DMS 273 (cell line): ENCODE data around the gene LEPR.
A peak's percentile ranks its signal among the peaks of the same experiment; 100 is the strongest.
"Not testable (repeated sequence)": the region's sequence is repeated elsewhere in the genome, so short reads cannot be mapped to it uniquely, and the experiment has no call there.

Experiments
- DNase-seq: peaks from one replicate; lab custom pipeline; 2025; ENCODE audit not compliant: unreplicated experiment; lab: John Stamatoyannopoulos, UW

The LEPR gene

DNA sequence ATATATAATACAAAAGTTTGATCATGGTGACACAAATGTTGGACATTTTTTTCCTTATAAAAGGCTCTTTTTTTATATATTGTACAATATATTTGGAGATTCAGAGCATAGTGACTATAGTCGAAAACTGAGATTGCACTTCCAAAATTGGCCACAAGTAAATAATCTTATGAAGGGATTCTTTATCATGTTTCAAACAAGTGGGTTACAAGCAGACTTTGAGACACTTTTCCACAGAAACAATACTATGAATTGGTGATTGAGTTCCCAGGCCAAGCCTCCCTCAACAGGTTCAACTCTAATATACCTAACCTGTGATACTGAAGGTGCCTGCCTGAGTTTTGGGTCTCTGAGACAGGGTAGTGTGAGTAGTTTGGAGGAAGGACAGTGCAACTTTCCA lies 13.8 kb downstream of the LEPR start:
- peak; percentile 4 for DNase-seq

DNA sequence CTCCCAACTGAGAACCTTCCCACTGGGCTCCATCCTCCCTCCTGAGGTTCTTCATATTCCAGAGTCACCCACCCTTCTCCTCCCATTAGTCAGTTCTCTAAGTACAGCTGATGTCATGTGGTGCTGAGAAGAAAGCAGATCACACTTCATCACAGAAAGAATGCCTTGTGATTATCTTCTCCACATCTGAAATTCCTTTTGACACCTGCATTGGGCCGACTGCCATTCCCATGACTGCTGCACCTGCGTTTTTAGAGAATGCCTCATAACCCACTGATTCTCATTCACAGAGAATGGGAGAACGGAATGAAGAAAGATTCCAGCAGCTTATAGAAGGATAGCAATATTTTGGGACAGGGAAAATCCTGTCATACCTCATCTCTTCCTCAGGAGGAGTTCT lies 14.3 kb downstream of the LEPR start:
- no peak for DNase-seq

DNA sequence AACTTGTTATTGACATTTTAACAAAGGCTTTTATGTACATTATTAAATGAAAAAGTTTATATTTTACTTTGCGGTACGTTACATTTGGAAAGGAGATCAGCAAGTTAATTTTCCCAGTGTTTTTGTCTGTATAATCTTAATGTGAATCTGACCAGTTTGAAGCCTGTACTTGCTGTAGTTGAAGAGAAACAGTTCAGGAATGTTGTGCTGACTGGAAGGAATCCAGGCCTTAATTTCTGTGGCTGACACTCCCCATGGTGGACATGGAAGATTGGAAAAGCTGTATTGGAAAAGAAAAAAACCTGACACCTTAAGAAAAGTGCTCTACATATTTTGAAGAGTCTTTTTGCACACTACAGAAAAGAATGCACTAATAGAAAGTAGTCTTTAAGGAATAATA lies 15.5 kb downstream of the LEPR start:
- no peak for DNase-seq

DNA sequence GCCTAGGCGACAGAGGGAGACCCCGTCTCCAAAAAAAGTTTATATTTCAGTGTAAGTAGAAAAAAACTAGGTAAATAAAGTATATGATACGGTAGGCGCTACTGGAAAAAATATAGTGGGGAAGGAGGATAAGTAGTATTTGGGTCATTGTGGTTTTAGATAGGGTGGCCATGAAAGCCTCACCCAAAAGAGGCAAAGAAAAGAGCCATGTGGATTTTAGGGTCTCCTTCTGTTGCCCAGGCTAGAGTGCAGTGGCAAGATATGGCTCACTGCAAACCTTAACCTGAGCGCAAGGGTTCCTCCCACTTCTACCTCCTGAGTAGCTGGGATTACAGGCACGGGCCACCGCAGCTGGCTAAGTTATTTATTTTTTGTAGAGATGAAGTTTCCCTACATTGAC lies 17.1 kb downstream of the LEPR start:
- DNase-seq = no peak

DNA sequence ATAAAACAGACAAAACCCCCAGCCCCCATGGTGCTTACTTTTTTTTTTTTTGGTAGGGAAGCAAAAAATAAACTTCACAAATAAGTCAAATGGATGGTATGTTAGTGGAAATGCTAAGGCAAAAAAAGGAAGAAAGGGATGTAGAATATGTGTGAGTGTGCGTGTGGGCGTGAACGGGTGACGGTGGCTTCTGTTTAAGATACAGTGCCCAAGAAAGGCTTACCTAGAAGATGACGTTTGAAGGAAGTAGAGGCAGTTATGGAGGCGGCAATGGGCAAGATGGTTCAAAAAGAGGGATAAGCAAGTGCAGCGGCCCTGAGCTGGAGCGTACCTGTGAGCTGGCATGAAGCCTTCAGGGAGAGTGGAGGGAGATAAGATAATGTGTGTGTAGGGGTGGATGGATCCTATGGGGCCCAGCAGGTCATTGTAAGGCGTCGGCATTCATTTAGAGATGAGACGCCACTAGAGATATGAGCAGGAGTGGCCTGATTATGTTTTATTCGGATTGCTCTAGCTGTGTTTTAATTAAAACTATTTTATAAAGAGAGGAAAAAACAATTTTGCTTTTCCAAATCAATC lies 19.9 kb downstream of the LEPR start:
- DNase-seq = no peak

DNA sequence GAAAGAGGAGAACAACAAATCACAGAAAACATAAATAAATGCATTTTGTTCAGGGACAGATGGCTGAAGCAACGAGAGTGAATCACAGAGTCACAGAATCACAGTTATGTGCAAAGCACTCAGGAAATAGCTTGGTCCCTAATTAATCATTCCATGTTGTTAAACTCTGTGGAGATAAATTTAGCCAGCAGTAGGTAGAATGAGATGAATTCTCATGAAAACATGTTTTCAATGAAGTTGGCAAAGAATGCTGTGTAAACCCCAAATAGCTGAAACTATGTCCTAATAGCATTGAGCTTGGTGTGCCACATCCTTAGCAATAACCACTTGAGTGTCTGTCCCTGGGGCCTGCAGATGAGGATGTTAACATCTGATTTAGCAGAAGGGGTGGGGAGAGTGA lies 20.4 kb downstream of the LEPR start:
- DNase-seq = no peak

DNA sequence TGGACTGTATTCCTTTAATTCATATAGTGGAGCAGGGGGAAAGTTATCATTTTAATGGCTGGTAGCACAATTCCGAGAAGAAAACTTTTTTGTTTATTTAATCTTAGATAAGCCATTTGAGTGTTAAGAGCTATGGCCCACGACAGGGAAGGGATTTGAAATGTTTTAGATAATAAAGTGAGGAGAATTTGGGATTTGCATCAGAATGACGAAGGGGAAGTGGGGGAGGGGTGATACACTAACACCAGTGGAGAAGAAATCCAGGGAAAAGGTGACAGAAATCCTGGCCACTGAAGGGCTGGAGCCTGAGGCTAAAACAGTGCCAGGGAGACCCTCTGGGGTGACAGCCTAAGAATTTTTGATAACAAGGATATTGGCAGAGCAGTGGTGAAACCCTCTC lies 21.0 kb downstream of the LEPR start:
- no peak for DNase-seq

DNA sequence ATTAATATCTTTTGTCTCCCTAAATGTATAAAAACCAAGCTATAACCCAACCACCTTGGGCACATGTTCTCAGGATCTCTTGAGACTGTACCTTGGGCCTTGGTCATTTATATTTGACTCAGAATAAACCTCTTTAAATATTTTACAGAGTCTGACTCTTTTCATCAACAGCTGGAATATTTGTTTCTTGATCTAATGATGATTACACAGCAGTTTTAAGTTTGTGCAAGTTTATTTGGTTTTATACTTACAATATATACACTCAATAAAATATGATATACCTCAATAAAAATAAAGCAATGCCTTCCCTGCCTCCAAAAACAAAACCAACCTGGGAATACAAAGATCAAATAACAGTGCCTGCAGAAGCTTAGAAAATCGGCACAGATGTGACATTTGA lies 22.0 kb downstream of the LEPR start:
- no peak for DNase-seq

DNA sequence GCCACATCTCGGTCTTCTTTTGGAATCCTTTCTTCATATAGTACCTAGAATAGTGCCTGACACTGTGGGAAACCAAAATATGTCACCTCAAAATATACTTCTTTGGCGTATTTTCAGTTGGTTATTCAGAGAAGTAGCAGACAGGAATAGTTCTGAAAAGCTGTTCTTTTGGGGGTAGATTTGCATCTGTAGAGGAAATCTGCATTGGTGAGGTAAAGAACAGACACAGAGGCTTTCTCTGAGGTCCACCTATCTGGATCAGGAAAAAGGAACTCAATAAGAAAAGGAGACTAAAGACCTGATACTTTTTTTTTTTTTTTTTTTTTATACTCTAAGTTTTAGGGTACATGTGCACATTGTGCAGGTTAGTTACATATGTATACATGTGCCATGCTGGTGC lies 23.2 kb downstream of the LEPR start:
- DNase-seq = no peak

DNA sequence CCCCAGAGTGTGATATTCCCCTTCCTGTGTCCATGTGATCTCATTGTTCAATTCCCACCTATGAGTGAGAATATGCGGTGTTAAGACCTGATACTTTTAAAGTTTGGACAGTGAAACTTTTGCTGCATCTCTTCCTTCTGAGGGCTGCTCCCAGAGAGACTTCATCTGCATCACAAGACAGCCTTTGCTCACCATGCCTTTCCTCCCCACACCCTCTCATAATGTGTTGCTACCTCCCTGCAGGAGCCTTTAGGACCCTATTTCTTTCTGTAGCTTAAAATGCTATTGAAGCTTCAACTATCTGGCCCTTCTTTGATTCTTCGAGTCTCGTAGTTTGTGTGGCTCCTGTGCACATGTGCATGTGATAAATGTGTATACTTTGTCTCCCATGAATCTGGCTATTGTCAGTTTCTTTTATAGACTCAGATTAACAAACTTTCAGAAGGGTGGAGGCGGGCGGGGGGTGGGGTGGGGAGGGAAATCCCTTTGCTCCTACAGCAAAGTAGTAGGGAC lies 23.7 kb downstream of the LEPR start:
- DNase-seq = no peak

DNA sequence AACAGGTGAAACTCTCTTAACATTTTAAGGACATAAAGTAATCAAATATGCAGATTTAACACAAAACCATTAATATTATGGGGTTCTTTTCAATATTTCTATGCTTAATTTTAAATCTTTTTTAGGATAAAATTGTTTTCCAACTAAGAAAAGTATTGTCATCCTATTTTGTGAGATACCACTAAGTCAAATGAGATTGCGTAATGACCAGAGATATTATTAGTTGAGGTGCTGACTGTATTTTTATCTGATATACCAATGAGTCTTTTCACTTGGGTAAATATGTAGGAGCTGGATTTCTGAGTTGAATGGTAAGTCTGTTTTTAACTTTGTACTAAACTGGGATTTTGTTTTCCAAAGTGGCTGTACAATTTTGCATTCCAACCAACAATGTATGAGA lies 25.4 kb downstream of the LEPR start:
- DNase-seq = no peak

DNA sequence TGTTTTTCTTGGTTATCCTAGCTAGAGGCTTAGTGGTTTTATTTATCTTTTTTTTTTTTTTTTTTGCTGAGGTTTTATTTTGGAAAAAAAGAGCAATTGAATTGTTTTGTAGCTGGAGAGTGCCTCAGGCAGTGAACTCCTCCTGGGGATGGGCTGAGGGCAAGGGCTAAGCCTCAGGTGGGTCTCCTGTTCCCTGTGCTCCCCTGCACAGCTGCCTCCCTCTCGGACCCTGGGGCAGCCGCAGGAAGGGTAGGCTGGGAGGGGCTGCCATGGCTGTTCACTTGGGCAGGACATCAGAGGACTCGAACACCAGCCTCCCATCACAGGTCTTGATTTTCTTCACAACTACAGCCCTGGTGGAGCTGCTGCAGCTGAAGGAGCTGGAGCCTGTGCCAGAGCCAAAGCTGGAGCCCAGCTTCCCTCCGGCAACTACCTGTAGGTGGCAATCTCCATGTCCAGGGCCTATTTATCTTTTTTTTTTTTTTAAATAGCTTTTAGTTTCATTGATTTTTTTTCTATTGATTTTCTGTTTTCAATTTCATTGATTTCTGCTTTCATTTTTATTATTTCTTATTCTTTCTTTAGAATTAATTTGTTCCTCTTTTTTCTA lies 28.9 kb downstream of the LEPR start:
- DNase-seq = peak; percentile 17

DNA sequence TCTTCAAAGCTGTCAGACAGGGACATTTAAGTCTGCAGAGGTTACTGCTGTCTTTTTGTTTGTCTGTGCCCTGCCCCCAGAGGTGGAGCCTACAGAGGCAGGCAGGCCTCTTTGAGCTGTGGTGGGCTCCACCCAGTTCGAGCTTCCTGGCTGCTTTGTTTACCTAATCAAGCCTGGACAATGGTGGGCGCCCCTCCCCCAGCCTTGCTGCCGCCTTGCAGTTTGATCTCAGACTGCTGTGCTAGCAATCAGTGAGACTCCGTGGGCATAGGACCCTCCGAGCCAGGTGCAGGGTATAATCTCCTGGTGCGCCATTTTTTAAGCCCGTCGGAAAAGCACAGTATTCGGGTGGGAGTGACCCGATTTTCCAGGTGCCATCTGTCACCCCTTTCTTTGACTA lies 35.2 kb downstream of the LEPR start:
- DNase-seq = not testable (repeated sequence)

DNA sequence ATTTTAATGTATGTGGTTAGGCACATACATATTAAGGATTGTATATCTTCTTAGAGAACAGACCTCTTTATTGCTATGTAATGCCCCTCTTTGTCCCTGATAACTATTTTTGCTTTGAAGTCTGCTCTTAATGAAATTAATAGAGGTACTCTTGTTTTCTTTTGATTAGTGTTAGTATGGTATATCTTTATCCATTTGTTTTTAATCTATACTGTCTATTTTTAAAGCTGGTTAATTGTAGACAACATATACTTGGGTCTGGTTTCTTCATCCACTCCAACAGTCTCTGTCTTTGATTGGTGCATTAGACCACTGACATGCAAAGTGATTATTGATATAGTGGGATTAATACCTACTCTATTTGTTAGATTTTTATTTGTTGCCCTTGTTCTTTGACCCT lies 36.0 kb downstream of the LEPR start:
- no peak for DNase-seq

DNA sequence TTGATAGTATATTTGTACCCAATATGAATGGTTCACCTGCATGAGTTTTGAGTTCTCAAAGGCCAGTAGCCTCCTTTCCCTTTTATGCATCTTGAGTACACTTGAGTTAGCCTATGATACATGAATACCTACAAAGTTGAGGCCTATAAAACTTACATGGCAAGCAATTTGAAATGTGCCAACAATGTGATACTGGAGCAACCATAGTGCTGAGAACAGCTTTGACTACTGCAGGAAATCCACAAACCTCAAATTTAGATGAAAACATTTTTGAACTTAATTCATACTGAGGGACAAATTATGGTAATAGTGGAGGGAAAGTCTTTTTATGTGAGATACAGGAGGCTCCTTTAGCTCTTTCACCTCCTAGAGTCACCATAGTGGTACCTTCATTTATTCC lies 37.4 kb downstream of the LEPR start:
- DNase-seq = no peak

DNA sequence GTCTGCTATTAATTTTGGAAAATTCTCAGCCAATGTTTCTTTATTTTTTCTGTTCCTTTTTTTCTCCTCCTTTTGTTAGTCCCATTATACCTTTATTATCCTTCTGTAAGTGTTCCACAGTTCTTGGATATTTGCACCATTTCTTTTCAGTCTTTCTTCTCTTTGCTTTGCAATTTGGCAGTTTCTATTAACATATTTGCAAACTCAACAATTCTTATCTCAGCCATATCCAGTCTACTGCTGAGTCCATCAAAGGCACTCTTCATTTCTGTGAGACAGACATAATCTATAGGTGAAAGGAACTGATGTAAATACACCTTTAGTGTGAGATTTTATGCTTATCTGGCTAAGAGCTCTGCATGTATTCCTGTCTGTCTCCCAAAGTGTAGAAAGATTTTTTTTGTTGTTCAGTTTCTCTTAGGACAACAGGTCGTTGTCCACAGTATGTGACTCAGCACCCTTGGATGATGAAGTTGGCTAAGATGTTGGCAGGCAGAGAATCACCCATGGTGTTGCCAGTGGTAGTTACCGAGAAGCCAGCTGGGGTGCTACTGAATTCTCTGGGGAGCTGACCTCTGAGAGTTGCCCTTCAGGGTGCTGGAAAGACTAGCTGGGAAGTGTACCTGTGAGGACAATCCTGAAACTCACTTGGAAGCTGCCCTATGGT lies 38.4 kb downstream of the LEPR start:
- no peak for DNase-seq

DNA sequence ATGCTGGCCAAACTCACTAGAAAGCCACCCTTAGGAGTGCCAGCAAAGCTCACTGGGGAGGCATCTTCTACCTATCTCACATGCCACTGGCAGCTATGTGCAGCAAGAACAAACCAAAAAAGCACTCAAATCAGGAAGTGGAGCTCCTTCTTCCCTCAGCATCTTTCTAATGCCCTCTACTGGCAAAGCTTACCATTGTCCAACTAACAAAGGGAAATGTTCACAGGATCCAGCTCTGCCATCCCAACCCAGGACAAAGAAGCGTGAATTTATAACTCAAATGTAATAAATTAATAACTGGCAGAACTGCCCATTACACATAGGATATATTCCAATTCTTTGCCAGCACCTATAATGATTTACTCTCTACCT lies 38.9 kb downstream of the LEPR start:
- DNase-seq = peak; percentile 46

DNA sequence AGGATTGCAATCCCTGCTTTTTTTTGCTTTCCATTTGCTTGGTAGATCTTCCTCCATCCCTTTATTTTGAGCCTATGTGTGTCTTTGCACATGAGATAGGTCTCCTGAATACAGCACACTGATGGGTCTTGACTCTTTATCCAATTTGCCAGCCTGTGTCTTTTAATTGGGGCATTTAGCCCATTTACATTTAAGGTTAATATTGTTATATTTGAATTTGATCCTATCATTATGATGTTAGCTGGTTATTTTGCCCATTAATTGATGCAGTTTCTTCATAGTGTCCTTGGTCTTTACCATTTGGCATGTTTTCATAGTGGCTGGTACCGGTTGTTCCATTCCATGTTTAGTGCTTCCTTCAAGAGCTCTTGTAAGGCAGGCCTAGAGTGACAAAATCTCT lies 45.4 kb downstream of the LEPR start:
- DNase-seq = not testable (repeated sequence)

DNA sequence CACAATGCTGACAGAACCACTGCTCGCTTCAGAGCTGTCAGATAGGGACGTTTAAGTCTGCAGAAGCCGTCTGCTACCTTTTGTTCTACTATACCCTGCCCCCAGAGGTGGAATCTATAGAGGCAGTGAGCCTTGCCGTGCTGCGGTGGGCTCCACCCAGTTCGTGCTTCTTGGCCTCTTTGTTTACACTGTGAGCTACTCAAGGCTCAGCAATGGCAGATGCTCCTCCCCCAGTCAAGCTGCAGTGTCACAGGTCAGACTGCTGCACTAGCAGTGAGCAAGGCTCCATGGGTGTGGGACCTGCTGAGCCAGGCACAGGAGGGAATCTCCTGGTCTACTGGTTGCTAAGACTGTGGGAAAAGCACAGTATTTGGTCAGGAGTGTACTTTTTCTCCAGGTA lies 47.1 kb downstream of the LEPR start:
- no peak for DNase-seq

DNA sequence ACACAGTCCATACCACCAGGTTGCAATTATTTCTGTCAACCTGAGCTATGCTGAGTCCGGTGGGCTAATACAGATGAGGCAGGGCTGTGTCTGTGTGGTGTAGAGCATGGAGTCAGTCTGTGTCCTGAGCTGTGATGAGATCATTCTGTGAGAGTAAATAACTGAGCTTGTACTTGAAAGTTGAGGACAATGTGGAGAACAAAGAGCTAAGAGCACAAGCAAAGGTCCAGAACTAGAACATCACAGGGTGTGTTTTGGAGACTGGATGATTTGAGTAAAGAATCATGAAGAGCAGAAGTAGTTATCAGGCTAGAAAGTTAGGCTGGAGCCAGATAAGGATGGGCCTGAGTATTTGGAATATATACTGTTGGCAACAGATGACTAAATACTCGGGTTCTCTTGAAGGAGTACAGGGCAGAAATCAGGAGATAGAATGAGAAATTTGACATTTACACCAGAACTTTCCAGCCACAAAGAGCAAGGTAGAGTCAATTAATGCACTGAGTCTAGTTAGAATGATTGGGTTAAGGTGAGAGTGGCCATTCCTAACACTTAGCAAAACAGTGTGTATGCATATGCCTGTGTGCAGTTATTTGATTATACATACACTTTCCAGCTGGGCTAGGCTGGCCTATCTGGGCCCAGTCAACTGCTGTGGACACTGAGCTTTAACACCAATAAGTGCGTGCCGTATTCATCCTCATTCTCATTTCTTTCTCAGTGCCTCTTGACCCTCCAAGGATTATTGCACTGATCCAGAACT lies 48.8 kb downstream of the LEPR start:
- DNase-seq = peak; percentile 16

DNA sequence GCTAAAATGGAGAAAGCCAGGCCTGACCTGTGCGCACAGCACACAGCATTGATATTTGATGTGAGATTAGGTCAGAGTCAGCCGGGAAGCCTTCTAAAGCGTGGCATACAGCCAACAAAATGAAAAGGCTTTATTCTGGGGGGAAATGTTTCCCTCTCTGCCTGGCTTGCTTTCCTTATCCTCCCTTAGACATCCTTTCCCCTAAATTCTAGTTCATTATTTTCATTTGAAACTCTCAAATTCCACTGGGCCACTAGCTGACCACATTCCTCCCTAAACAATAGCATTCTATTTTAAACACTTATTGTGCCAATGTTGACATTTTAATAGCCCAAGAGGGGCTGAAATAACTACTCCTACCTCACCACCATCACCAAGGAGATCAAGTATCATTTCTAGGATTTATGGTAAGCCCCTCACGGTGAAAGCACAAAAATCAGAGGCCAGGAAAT lies 49.4 kb downstream of the LEPR start:
- peak; percentile 64 for DNase-seq
